ENCODE data around the gene HUS1B. TPM values are rescaled to one million over a fixed set of nuclear protein-coding genes. Genes with fewer than 3 reads are reported as not detected.

HUS1B gene
- total and polyA plus RNA-seq, 2 experiments from 2014 or later = 1.2 TPM; not detected in 1

DNA sequence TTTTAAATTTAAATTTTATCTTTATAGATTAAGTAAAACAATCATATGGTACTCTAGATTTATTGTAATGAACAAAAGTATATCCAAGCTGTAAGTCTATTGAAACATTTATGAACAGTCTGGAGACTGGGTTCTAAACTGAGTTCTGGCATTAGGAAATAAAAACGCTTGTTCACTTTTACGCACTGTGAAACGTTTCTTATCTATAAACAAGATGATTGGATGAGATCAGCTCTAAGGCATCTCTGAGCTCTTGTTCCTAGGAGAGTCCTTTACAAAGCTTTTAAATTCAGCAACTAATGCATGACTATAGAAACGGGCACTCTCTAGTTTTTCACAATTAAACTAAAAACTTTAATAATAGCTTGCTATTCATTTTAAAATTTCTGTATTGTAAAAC lies 6.8 kb downstream of the HUS1B start:
- Histone ChIP-seq H3K27me3 (no peaks in the 10 kb centered on the region), H3K4me1 (ENCODE audit: low read depth) (peaks cover 7% of the 10 kb centered on the region), H3K36me3 (no peaks in the 10 kb centered on the region), H3K27ac (no peak overlapping the region), H3K9me3 (ENCODE audit: low read depth) (no peaks in the 10 kb centered on the region), H3K4me3 (no peak overlapping the region)
- peak in 1 of 2 donors; percentile 47 for DNase-seq (ENCODE audit: low read depth in 1 of 2, low spot score in 1 of 2)
- TF ChIP-seq, protein P1, sequence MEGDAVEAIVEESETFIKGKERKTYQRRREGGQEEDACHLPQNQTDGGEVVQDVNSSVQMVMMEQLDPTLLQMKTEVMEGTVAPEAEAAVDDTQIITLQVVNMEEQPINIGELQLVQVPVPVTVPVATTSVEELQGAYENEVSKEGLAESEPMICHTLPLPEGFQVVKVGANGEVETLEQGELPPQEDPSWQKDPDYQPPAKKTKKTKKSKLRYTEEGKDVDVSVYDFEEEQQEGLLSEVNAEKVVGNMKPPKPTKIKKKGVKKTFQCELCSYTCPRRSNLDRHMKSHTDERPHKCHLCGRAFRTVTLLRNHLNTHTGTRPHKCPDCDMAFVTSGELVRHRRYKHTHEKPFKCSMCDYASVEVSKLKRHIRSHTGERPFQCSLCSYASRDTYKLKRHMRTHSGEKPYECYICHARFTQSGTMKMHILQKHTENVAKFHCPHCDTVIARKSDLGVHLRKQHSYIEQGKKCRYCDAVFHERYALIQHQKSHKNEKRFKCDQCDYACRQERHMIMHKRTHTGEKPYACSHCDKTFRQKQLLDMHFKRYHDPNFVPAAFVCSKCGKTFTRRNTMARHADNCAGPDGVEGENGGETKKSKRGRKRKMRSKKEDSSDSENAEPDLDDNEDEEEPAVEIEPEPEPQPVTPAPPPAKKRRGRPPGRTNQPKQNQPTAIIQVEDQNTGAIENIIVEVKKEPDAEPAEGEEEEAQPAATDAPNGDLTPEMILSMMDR (IDR thresholded peaks at IDR 0.05; ENCODE audit: low read depth, low read length) = no peak

DNA sequence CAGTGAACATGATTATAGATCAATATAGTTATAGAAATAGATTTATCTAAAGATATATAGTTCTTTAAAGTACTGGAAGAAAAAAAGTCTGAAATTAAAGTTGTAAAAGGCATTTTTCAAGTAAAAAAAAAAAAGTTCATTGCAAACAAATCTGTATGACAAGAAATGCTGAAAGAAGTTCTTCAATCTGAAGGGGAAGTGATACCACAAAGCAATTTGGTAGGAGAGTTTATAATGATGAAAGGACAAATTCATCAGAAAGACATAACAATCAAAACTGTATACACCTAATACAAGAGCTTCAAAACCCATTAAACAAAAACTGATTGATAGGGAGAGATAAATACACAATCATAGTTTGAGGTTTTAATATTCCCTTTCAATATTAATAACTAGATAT lies 14.1 kb downstream of the HUS1B start:
- TF ChIP-seq, protein P1 (IDR thresholded peaks at IDR 0.05; ENCODE audit: low read depth, low read length) = no peak
- no peak for DNase-seq (ENCODE audit: low read depth in 1 of 2, low spot score in 1 of 2)
- Histone ChIP-seq H3K4me1 (ENCODE audit: low read depth) (no peaks in the 10 kb centered on the region), H3K27ac (no peak overlapping the region), H3K27me3 (no peaks in the 10 kb centered on the region), H3K9me3 (ENCODE audit: low read depth) (no peaks in the 10 kb centered on the region), H3K4me3 (no peak overlapping the region), H3K36me3 (no peaks in the 10 kb centered on the region)

DNA sequence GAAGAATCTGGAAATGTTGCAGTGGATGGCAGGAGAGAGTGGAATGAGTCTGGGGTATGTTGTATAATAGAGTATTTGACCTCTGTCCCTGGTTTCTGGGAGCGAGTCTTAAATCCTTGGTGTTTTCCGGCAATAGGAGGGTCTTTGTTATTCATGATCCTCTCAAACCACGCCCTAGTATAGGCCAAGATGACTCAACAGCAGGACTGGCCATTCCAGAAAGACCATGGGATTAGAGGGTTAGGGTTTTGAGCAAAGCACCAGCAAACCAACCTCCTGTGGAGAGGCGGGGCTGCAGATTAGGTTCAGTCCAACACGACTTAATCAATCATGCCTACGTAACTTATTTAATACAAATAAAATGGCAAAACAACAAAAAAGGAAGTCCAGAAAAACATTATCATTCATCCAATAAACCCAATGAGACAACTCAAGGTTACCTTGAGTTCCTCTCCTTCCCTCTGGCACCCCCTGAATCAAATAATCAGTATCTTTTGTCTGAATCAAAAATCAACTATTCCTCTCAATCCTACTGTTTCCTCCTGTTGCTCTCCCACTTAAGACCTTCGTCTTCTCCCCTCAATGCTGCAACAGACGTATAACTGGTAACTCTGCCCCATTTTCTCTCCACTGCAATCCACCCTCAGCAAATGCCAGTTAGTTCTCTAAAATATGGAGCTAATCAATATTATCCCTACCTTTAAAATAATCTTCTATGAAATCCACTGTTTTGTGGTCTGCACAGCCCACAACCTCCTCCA lies 15.5 kb downstream of the HUS1B start:
- H3K4me1 ChIP-seq (ENCODE audit: low read depth) = no peaks in the 10 kb centered on the region
- H3K4me3 ChIP-seq = no peak overlapping the region
- H3K27me3 ChIP-seq = no peaks in the 10 kb centered on the region
- H3K27ac ChIP-seq = no peak overlapping the region
- H3K36me3 ChIP-seq = no peaks in the 10 kb centered on the region
- TF ChIP-seq, protein P1 (IDR thresholded peaks at IDR 0.05; ENCODE audit: low read depth, low read length) = no peak
- no peak for DNase-seq (ENCODE audit: low read depth in 1 of 2, low spot score in 1 of 2)
- H3K9me3 ChIP-seq (ENCODE audit: low read depth) = no peaks in the 10 kb centered on the region

DNA sequence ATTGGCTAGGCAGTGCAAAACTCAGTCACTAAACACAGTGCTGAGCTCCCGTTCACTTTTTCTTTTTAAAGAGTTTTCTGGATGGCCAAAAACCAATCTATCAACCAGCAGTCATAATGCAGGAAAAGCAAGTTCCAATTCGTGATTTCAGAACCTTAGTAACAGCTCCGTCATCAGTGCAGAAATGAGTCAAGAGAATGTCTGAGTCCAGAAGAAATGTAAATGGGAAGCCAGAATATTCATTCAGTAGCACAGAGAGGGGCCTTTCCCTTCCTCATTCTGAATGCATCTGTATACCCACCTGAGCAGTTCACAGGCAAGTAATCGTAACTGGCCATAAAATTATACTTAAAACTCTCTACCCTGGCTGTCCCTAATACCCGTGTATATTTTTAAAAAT lies 20.4 kb downstream of the HUS1B start:
- no peak for DNase-seq (ENCODE audit: low read depth in 1 of 2, low spot score in 1 of 2)
- Histone ChIP-seq H3K4me3 (no peak overlapping the region), H3K9me3 (ENCODE audit: low read depth) (no peaks in the 10 kb centered on the region), H3K4me1 (ENCODE audit: low read depth) (no peaks in the 10 kb centered on the region), H3K27ac (no peak overlapping the region), H3K36me3 (no peaks in the 10 kb centered on the region), H3K27me3 (no peaks in the 10 kb centered on the region)
- TF ChIP-seq, protein P1 (IDR thresholded peaks at IDR 0.05; ENCODE audit: low read depth, low read length) = no peak

DNA sequence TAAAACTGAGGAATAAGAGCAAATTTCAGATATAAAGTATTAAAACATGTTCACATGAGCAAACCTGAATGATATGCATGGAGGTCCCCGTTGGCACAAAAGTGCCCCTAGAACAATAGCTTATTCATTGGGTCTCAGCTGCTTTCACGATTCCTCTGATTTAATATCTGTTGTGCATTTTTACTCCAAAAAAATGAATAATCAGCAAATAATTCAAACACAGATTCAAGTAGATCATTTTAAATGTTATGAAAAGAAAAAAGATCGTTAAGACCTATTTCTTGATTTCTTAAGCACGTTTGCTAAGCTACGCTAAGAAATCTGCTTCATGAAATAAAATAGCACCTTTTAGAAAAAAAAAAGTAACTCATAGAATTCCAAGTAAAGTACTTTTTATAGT lies 21.7 kb downstream of the HUS1B start:
- DNase-seq (ENCODE audit: low read depth in 1 of 2, low spot score in 1 of 2) = no peak
- TF ChIP-seq, protein P1 (IDR thresholded peaks at IDR 0.05; ENCODE audit: low read depth, low read length) = no peak
- Histone ChIP-seq H3K36me3 (no peaks in the 10 kb centered on the region), H3K4me1 (ENCODE audit: low read depth) (no peaks in the 10 kb centered on the region), H3K27ac (no peak overlapping the region), H3K27me3 (no peaks in the 10 kb centered on the region), H3K9me3 (ENCODE audit: low read depth) (no peaks in the 10 kb centered on the region), H3K4me3 (no peak overlapping the region)

Measured in cardiac muscle cell (in vitro differentiated cells and primary cell).